NAMALWA (cell line): ENCODE data around the gene RAB37.

Experiments
- DNase-seq: peaks from one replicate; pipeline ENCODE4 v3.0.0-alpha.2; 2015; ENCODE audit warnings: low spot score

Gene RAB37

DNA sequence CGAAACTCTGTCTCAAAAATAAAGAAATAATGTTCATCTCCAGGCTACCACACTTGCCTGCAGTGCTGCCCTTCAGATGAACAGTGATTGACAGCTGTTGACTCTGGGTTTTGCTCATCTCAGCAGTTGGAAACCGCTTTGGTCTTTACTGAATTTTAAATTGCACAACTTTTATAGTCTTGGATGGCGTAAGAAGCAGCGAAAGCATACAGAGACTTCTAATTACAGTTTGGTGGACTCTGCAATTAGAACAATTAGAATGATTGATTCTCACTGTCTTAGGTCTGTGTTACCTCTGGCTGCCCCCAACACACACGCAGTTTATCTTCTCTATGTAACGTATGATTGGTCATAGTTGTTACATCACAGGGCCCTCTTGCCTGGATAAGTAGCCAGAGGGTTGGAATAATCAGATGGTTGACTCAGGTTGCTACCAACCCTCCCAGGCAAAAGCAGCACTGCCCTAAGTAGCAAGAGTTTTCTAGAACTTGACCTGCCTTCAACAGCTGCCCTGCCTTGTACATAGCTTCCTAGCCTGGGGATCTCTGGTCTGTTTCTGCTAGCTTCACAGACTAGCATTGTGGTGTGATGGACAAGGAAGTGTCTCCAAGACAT lies 41.0 kb downstream of the RAB37 start:
- DNase-seq = no peak

- DNase-seq = no peak
These were observed 41.9 kb downstream of the RAB37 start for GRCh38 chr17:74778960-74779359.

DNA sequence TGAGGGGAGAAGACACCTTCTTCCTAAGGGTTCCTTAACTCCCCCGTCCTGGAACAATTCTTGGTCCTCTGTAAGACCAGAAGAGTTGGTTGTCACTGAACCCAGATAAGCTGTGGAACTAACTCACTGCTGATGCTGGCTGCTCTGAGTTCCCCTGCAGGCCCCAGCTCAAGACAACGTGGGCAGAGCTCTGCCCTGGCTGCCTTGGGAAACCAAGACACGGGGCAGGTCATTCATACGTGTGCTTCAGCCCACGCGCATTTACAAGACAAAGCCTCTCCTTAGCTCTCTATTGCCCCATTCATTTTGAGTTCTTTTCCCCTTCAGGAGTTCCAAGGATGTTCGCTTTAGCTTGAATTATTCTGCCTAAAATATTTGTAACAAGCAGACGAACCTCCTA lies 42.4 kb downstream of the RAB37 start:
- DNase-seq = no peak

- DNase-seq = no peak
These were observed 42.9 kb downstream of the RAB37 start for GRCh38 chr17:74779948-74780400.

- DNase-seq = peak; percentile 88
These were observed 43.6 kb downstream of the RAB37 start for GRCh38 chr17:74780443-74781238.

- DNase-seq = no peak
These were observed 45.5 kb downstream of the RAB37 start for GRCh38 chr17:74782571-74782970.

GRCh38 chr17:74784125-74784810 lies 47.2 kb downstream of the RAB37 start:
- DNase-seq = peak; percentile 37

DNA sequence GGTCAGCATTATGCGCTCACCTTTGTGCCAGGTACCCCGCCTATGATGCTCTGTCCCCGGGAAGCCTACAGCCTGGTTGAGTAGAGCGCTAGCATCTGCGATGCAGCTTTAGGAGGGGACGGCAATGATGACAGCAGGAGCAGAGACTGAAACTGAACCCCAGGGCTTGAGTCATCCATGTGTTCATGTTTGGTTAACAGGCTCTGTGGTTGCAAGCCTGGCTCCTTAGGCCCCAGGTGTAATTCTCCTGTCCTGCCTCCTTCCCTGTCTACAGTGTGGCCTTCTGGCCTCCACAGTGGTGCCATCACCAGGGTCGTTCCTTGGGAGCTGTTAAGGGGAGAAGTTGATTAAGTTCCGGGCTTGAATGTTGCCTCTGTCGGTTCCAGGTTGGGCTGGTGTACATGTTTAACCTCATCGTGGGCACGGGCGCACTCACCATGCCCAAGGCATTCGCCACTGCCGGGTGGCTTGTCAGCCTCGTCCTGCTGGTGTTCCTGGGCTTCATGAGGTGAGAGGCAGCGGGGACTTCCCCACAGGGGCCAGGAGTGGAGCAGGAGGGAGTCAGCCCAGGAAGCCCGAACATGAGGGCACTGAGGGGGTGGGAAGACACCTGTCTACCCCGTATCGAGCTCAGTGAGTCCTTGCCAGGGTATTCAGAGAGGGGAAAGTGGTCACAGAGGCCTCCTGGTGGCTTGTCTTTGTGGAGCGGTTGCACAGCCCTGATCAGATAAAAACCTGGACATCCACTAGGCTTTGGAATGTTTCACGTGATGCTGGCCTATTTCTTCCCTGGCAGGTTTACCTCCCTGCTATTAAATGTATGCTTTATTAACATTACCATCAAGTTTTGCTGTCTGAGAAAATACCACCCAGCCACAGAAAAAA lies 48.3 kb downstream of the RAB37 start:
- no peak for DNase-seq

DNA sequence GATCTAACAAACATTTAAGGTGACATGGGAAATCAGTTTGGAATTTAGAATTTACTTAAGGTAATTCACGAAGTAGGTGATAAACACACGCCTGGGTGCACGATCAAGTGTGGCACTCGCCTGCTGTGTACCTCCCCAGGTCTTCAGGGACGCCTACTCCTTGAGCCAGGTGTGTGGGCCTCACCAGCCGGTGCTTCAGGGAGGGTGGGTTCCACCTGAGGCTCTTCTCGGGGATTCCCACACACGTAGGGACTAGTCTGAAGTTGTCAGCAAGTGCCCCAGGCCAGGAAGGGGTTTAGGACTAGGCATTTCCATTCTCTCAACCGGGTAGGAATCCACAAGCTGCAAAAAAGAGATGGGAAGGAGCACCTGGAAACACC lies 48.9 kb downstream of the RAB37 start:
- no peak for DNase-seq

- no peak for DNase-seq
These were observed 49.5 kb downstream of the RAB37 start for GRCh38 chr17:74786431-74787055.

GRCh38 chr17:74790161-74791058 lies 53.4 kb downstream of the RAB37 start:
- no peak for DNase-seq

DNA sequence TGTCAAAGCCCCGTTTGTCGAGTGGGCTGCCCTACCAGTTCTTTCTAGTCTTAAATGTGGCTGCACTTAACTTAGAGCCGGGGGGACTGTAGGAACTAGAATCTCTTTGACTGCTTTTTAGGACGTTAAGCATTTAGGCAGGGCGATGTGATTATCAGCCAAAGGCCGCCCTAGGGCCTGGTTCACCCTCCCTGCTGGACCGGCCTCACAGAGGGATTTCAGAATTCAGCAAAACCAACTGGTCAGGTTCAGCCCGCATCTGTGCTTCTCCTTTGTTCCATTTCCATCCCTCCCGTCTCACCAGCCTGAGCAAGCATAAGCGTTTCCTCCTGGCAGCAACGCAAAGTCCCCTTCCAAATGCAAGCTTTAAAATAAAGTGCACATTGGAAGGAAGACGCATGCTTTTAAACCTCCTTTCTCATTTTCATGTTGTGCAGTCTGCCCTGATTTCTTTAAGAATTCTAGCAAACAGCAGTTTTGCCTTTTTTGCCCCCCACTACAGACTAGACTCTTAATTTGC lies 55.6 kb downstream of the RAB37 start:
- no peak for DNase-seq

DNA sequence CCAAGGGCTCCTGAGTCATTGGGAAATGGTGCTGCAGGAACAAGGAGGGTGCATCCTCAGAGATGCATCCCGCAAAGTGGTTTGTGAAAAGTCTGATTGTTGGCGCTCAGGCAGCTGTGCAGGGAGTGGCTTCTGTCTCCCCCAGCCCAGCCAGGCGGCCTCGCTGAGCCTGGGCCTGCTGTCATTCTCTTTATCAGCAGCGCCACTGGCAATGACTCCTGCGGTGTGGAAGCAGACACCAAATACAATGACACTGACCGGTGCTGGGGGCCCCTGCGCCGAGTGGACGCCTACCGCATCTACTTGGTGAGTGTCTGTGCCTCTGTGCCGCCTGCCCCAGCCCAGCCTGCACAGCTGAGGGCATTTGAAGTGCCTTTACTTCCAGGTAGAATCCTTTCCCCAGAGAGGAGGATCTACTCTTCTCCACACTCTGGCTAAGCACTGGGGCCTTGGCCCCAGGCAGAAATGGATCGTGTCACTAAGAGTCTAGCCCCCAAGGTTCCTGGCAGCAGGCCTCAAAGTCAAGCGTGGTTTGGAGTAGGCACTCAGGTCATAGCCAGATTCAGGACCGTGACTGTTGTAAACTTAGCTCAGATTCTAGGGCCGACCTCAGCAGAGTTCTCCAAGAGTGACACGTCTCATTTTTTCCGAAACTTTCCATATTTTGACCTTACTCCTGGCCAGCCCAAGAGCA lies 58.4 kb downstream of the RAB37 start:
- no peak for DNase-seq

DNA sequence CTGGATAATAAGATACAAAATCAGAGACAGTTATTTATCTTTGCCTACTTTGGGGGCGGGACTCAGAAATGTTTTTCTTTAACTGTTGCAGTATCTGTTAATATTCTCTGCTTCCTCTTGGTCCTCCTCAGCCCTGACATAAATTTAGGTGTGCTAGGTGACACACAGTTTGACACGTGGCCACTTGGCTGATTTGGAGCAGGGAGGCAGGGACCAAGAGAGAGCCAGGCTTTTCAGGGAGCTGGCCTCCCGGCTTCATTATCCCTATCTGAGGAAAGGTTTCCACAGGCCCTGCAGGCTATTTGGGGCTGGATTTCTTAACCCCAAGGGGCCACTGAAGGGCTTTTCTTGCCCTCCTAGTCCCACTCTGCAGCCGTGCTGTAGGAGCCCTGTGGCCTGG lies 59.2 kb downstream of the RAB37 start:
- no peak for DNase-seq

DNA sequence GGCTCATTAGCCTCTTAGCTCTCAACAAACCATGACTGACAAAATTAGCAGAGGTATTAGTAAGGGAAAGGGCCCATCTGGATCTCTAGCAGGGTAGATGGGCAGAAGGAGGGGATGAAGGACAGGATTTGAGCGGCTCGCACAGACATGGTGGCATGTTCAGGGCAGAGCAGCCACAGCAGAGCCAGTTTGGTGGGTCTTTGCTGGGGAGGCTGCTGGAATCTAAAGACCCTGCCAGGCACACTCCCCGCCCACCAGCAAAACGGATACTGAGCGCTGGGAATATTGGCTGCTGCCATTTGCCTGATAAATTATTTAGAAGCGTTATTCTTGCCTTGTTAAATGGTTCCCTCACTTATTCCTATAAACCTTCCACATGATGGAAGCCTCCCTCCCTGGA lies 59.8 kb downstream of the RAB37 start:
- DNase-seq = no peak
